Measurements from ENCODE around the gene HCN3.

HCN3 gene

GRCh38 chr1:155320661-155321617 is 43.7 kb downstream of the HCN3 start, which contains the start of gene RUSC1:
TSS of gene RUSC1 (plus strand) at chr1:155320894. CDS start at chr1:155321774, 880 bp downstream.
- Histone ChIP-seq H3K27ac (ENCODE audit: low read length) (no peak within 1 kb of the TSS), H3K9ac (ENCODE audit: low read depth, low read length) (peak within 1 kb of the TSS; percentile 50; the same call in 1 of the 2 replicates), H3K36me3 (ENCODE audit: insufficient read depth, low read depth, low read length) (peaks cover 39% of the 10 kb centered on the region), H3K9me3 (ENCODE audit: insufficient read depth, low read depth, low read length) (no peaks in the 10 kb centered on the region), H3K27me3 (ENCODE audit: insufficient read depth, low read length) (peaks cover 17% of the 10 kb centered on the region), H3K4me1 (ENCODE audit: insufficient read depth, low read length) (peaks cover 11% of the 10 kb centered on the region), H3K4me3 (ENCODE audit: low read length) (peak within 1 kb of the TSS; percentile 75)

- Histone ChIP-seq H3K4me3 (ENCODE audit: low read length) (peak overlapping the region; percentile 97), H3K9me3 (ENCODE audit: insufficient read depth, low read depth, low read length) (no peaks in the 10 kb centered on the region), H3K27me3 (ENCODE audit: insufficient read depth, low read length) (peaks cover 17% of the 10 kb centered on the region), H3K9ac (ENCODE audit: low read depth, low read length) (no peak overlapping the region; the same call in 1 of the 2 replicates), H3K27ac (ENCODE audit: low read length) (no peak overlapping the region), H3K36me3 (ENCODE audit: insufficient read depth, low read depth, low read length) (peaks cover 42% of the 10 kb centered on the region), H3K4me1 (ENCODE audit: insufficient read depth, low read length) (peaks cover 11% of the 10 kb centered on the region)
These were observed 44.6 kb downstream of the HCN3 start for GRCh38 chr1:155321639-155322503.

DNA sequence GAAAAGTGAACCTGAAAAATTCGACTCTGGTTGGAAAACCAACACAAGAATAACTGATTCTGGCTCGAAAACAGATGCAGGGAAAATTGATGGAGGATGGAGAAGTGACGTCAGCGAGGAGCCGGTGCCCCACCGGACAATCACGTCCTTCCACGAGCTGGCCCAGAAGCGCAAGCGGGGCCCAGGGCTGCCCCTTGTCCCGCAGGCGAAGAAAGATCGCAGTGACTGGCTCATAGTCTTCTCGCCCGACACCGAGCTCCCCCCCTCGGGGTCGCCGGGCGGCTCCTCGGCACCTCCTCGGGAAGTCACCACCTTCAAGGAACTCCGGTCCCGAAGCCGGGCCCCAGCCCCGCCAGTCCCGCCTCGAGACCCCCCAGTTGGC is 45.3 kb downstream of the HCN3 start:
- no peaks in the 10 kb centered on the region for H3K9me3 ChIP-seq (ENCODE audit: insufficient read depth, low read depth, low read length)
- H3K4me1 ChIP-seq (ENCODE audit: insufficient read depth, low read length), result peaks cover 11% of the 10 kb centered on the region
- H3K27ac ChIP-seq (ENCODE audit: low read length), result no peak overlapping the region
- peak overlapping the region; percentile 97 for H3K4me3 ChIP-seq (ENCODE audit: low read length)
- peaks cover 17% of the 10 kb centered on the region for H3K27me3 ChIP-seq (ENCODE audit: insufficient read depth, low read length)
- peaks cover 43% of the 10 kb centered on the region for H3K36me3 ChIP-seq (ENCODE audit: insufficient read depth, low read depth, low read length)
- H3K9ac ChIP-seq (ENCODE audit: low read depth, low read length), result no peak overlapping the region; the same call in 1 of the 2 replicates

- Histone ChIP-seq H3K27ac (ENCODE audit: low read length) (no peak overlapping the region), H3K9me3 (ENCODE audit: insufficient read depth, low read depth, low read length) (no peaks in the 10 kb centered on the region), H3K27me3 (ENCODE audit: insufficient read depth, low read length) (peaks cover 17% of the 10 kb centered on the region), H3K4me3 (ENCODE audit: low read length) (peak overlapping the region; percentile 97), H3K36me3 (ENCODE audit: insufficient read depth, low read depth, low read length) (peaks cover 43% of the 10 kb centered on the region), H3K9ac (ENCODE audit: low read depth, low read length) (peak overlapping the region; percentile 89; the same call in 1 of the 2 replicates), H3K4me1 (ENCODE audit: insufficient read depth, low read length) (peaks cover 11% of the 10 kb centered on the region)
These were observed 45.9 kb downstream of the HCN3 start for GRCh38 chr1:155322953-155323728.

DNA sequence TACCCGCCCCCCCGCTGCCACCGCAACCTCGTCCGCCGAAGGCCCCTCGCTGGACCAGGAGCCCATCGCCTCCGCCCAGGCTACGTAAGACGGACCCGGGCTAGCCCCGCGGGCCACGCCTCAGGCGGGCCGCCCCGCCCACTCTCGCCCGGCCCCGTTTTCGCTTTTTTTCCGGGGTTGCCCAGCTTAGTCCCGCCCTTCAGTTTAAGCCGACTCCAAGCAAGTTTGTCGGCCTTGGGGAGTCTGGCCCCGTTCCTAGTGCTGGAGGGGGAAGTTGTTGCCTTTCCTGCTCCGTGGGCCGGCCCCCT is 46.4 kb downstream of the HCN3 start:
- Histone ChIP-seq H3K9ac (ENCODE audit: low read depth, low read length) (peak overlapping the region; percentile 89; the same call in 1 of the 2 replicates), H3K9me3 (ENCODE audit: insufficient read depth, low read depth, low read length) (no peaks in the 10 kb centered on the region), H3K4me3 (ENCODE audit: low read length) (peak overlapping the region; percentile 97), H3K27ac (ENCODE audit: low read length) (peak overlapping the region; percentile 82), H3K36me3 (ENCODE audit: insufficient read depth, low read depth, low read length) (peaks cover 43% of the 10 kb centered on the region), H3K4me1 (ENCODE audit: insufficient read depth, low read length) (peaks cover 11% of the 10 kb centered on the region), H3K27me3 (ENCODE audit: insufficient read depth, low read length) (peaks cover 17% of the 10 kb centered on the region)

DNA sequence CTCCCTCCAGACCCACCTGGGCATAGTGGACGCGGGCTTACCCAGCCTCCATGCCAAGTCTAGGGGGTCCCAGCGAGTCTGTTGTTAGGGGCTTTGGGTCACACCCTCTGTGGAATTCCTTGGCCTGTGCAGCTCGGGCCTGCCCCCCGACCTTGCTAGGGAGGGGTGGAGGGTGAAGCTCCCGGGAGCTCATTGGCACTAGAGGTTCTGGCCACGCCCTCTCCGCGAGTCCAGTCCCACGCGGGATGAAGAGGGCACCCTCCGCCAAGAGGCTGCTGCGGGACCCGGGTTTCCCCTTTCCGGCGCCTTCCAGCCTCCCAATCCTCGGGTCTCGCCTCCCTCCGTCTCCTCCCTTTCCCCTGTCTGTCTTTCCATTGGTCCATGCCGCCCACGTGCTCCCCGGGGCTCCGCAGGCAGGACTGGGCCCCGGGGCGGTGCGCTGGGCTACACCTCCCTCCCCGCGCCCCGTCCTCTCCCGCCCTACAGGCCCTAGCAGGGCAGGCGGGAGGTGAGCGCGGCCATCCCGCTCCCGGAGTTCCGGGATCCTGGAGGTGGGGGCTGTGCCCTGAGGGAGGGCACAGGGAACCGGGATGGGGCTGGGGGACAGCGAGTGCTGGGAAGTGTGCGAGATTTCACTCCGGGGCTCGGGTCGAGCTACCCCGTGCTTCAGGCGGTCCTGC is 46.9 kb downstream of the HCN3 start:
- H3K4me1 ChIP-seq (ENCODE audit: insufficient read depth, low read length), result peaks cover 11% of the 10 kb centered on the region
- H3K4me3 ChIP-seq (ENCODE audit: low read length), result peak overlapping the region; percentile 97
- H3K9me3 ChIP-seq (ENCODE audit: insufficient read depth, low read depth, low read length), result no peaks in the 10 kb centered on the region
- H3K27ac ChIP-seq (ENCODE audit: low read length), result peak overlapping the region; percentile 82
- peaks cover 17% of the 10 kb centered on the region for H3K27me3 ChIP-seq (ENCODE audit: insufficient read depth, low read length)
- H3K9ac ChIP-seq (ENCODE audit: low read depth, low read length), result peak overlapping the region; percentile 89; the same call in 1 of the 2 replicates
- peaks cover 38% of the 10 kb centered on the region for H3K36me3 ChIP-seq (ENCODE audit: insufficient read depth, low read depth, low read length)

- Histone ChIP-seq H3K4me3 (ENCODE audit: low read length) (peak overlapping the region; percentile 97), H3K36me3 (ENCODE audit: insufficient read depth, low read depth, low read length) (peaks cover 34% of the 10 kb centered on the region), H3K27me3 (ENCODE audit: insufficient read depth, low read length) (peaks cover 17% of the 10 kb centered on the region), H3K9me3 (ENCODE audit: insufficient read depth, low read depth, low read length) (no peaks in the 10 kb centered on the region), H3K27ac (ENCODE audit: low read length) (no peak overlapping the region), H3K9ac (ENCODE audit: low read depth, low read length) (peak overlapping the region; percentile 85), H3K4me1 (ENCODE audit: insufficient read depth, low read length) (peaks cover 11% of the 10 kb centered on the region)
These were observed 47.7 kb downstream of the HCN3 start for GRCh38 chr1:155324717-155325602.

DNA sequence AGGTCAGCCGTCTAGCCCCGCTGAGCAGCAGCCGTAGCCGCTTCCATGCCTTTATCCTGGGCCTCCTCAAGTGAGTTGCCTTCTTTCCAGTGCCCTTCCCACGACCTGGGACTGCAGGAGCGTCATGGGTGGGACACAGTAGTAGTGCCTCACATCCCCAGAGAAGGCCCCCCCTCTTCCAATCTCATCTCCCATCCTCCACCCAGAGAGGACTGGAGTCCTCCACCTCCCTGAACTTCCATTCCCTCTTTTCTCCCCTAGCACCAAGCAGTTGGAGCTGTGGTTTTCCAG is 48.3 kb downstream of the HCN3 start:
- peak overlapping the region; percentile 85; the same call in 1 of the 2 replicates for H3K9ac ChIP-seq (ENCODE audit: low read depth, low read length)
- no peaks in the 10 kb centered on the region for H3K9me3 ChIP-seq (ENCODE audit: insufficient read depth, low read depth, low read length)
- peaks cover 17% of the 10 kb centered on the region for H3K27me3 ChIP-seq (ENCODE audit: insufficient read depth, low read length)
- peak overlapping the region; percentile 97; the same call in 1 of the 2 replicates for H3K4me3 ChIP-seq (ENCODE audit: low read length)
- H3K27ac ChIP-seq (ENCODE audit: low read length), result no peak overlapping the region
- peaks cover 7% of the 10 kb centered on the region for H3K4me1 ChIP-seq (ENCODE audit: insufficient read depth, low read length)
- H3K36me3 ChIP-seq (ENCODE audit: insufficient read depth, low read depth, low read length), result peaks cover 39% of the 10 kb centered on the region

DNA sequence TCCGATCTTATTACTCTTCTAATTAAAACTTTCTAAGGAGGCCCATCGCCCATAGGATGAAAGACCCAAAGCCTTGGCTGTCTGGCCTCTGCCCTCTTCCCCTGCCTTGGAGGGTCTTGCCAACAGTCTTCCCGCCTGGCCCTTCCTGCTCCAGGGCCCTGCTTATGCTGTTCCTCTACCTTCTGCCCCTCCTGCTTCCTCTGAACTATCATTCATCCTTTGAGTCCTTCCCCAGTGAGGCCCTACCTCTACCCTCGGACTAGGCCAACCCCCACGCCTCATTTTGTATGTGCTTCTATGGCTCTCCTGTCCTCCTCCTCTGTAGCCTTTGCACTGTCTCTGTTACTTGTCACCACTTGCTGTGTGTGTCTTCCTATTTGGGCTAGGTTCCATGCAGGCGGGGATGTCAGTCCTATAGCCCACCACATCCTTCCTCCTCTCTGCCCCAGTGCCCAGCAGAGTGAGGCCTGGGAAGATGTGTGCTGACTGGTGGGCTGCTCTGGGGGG is 48.8 kb downstream of the HCN3 start:
- Histone ChIP-seq H3K4me1 (ENCODE audit: insufficient read depth, low read length) (peaks cover 7% of the 10 kb centered on the region), H3K9ac (ENCODE audit: low read depth, low read length) (no peak overlapping the region), H3K27me3 (ENCODE audit: insufficient read depth, low read length) (peaks cover 15% of the 10 kb centered on the region), H3K36me3 (ENCODE audit: insufficient read depth, low read depth, low read length) (peaks cover 44% of the 10 kb centered on the region), H3K9me3 (ENCODE audit: insufficient read depth, low read depth, low read length) (no peaks in the 10 kb centered on the region), H3K27ac (ENCODE audit: low read length) (no peak overlapping the region), H3K4me3 (ENCODE audit: low read length) (no peak overlapping the region; the same call in 1 of the 2 replicates)

DNA sequence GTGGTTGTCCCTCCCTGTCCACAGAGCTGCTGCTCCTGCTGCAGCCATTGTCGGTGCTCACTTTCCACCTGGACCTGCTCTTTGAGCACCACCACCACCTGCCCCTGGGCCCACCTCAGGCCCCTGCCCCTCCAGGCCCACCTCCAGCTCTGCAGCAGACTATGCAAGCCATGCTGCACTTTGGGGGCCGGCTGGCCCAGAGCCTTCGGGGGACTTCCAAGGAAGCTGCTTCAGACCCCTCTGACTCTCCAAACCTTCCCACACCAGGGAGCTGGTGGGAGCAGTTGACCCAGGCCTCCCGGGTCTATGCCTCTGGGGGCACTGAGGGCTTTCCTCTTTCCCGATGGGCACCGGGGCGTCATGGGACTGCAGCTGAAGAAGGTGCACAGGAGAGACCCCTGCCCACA is 49.4 kb downstream of the HCN3 start:
- Histone ChIP-seq H3K36me3 (ENCODE audit: insufficient read depth, low read depth, low read length) (peaks cover 49% of the 10 kb centered on the region), H3K27me3 (ENCODE audit: insufficient read depth, low read length) (peaks cover 10% of the 10 kb centered on the region), H3K9ac (ENCODE audit: low read depth, low read length) (no peak overlapping the region), H3K27ac (ENCODE audit: low read length) (no peak overlapping the region), H3K4me1 (ENCODE audit: insufficient read depth, low read length) (peaks cover 7% of the 10 kb centered on the region), H3K4me3 (ENCODE audit: low read length) (no peak overlapping the region), H3K9me3 (ENCODE audit: insufficient read depth, low read depth, low read length) (no peaks in the 10 kb centered on the region)
